ENCODE data around the gene PHF21A. TPM values are rescaled to one million over a fixed set of nuclear protein-coding genes. Genes with fewer than 3 reads are reported as not detected.

PHF21A gene
- total and polyA plus RNA-seq, 2 of the 8 experiments (the other 6 are each of a cell fraction or from before 2014, with no cell fraction given), result 17.6 to 40.3 TPM

DNA sequence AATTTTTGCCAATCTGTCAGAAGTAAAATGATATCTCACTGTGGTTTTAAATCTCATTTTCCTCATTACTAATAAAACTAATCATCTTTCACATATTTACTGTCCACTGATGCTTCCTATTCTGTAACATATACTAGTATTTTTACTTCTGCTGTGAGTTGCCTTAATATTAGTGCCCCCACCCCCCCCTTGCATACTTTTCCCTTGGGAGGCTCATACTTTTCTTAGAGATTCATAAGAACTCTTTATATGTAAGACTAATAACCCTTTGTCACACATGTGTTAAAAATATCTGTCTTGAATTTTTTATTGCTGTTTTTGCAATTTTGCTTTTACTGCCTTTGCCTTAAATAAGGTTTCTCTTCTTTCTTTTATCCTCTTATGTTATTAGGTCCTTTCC lies 87.2 kb downstream of the PHF21A start:
- no peak overlapping the region for H4K5ac ChIP-seq (ENCODE audit: insufficient read length, low read depth, low read length)
- H2BK12ac ChIP-seq (ENCODE audit: low read depth, low read length), result no peak overlapping the region
- POLR2A ChIA-PET (ENCODE audit: partially characterized antibody), result no interaction called here
- H2BK120ac ChIP-seq (replicated peaks; ENCODE audit: low read depth, low read length), result no peak overlapping the region
- no peaks in the 10 kb centered on the region for H3K27me3 ChIP-seq (replicated peaks in 1 of 4; ENCODE audit: control insufficient read depth in 3 of 4, extremely low read depth in 1 of 4, insufficient read depth in 3 of 4, low read length in 3 of 4)
- H2BK5ac ChIP-seq (ENCODE audit: low read depth, low read length), result no peak overlapping the region
- no peak overlapping the region for H2BK15ac ChIP-seq (ENCODE audit: low read length)
- no peak overlapping the region for H3K14ac ChIP-seq (ENCODE audit: insufficient read length)
- H3K23ac ChIP-seq (ENCODE audit: insufficient read length), result no peak overlapping the region
- no peaks in the 10 kb centered on the region; the same call in 1 of the 2 replicates for H3K23me2 ChIP-seq (ENCODE audit: low read depth, low read length)
- H3K27ac ChIP-seq (ENCODE audit: low read depth, low read length), result no peak overlapping the region
- H3K9ac ChIP-seq (replicated peaks in 1 of 4; ENCODE audit: extremely low read depth in 1 of 4, low read depth in 3 of 4, low read length in 3 of 4), result no peak overlapping the region
- FAIRE-seq (no peak), DNase-seq (ENCODE audit: low read depth in 1 of 2, low spot score in 2 of 2) (no peak)
- no peak overlapping the region for H2BK20ac ChIP-seq (ENCODE audit: low read length)
- CTCF ChIA-PET (ENCODE audit: partially characterized antibody), result no interaction called here
- H3K4me2 ChIP-seq (ENCODE audit: insufficient read depth in 1 of 2, low read depth in 2 of 2, low read length in 2 of 2), result no peak overlapping the region
- H2AK5ac ChIP-seq (ENCODE audit: low read depth, low read length), result no peak overlapping the region
- H3K79me1 ChIP-seq (ENCODE audit: low read depth, low read length), result no peaks in the 10 kb centered on the region
- H3K4ac ChIP-seq (replicated peaks; ENCODE audit: insufficient read length, low read depth, low read length), result no peak overlapping the region
- no peak overlapping the region for H3K4me3 ChIP-seq (ENCODE audit: extremely low read depth in 1 of 4, insufficient read depth in 2 of 4, low read depth in 3 of 4, low read length in 4 of 4)
- no peak overlapping the region for H3K18ac ChIP-seq (ENCODE audit: extremely low read depth, low read length)
- H4K20me1 ChIP-seq (replicated peaks in 1 of 2; ENCODE audit: control insufficient read depth in 1 of 2, insufficient read depth in 2 of 2, low read length in 2 of 2), result no peaks in the 10 kb centered on the region
- H2AFZ ChIP-seq (ENCODE audit: low read length), result no peak overlapping the region
- no peak overlapping the region for H4K91ac ChIP-seq (replicated peaks; ENCODE audit: insufficient read length, low read length)
- H3K79me2 ChIP-seq (ENCODE audit: control insufficient read depth in 1 of 2, insufficient read depth in 2 of 2, low read length in 2 of 2), result no peaks in the 10 kb centered on the region
- no peaks in the 10 kb centered on the region for H3K9me3 ChIP-seq (ENCODE audit: insufficient read depth in 2 of 2, low read depth in 1 of 2, low read length in 1 of 2)
- H3K36me3 ChIP-seq (ENCODE audit: control insufficient read depth in 2 of 4, insufficient read depth in 4 of 4, low read length in 3 of 4), result no peaks in the 10 kb centered on the region
- no peak overlapping the region for H3K56ac ChIP-seq (replicated peaks; ENCODE audit: insufficient read length, low read depth, low read length)
- no peak overlapping the region for H4K8ac ChIP-seq (ENCODE audit: extremely low read depth, insufficient read depth, low read length)
- H3K4me1 ChIP-seq (replicated peaks in 1 of 4; ENCODE audit: control insufficient read depth in 3 of 4, insufficient read depth in 4 of 4, low read length in 3 of 4), result peaks cover 0 to 2% (median 0%) of the 10 kb centered on the region in 4 experiments; a peak in 1 of 7 replicates
- TF ChIP-seq SIRT6 (IDR thresholded peaks at IDR 0.05; ENCODE audit: low read length) (no peak), KDM1A (IDR thresholded peaks at IDR 0.05; ENCODE audit: borderline replicate concordance, low read length) (no peak), TAF1 (IDR thresholded peaks at IDR 0.05; ENCODE audit: low read depth, low read length) (no peak), POLR2A (IDR thresholded peaks at IDR 0.05; ENCODE audit: control extremely low read depth in 1 of 2, low read depth in 2 of 2, low read length in 2 of 2) (no peak), JUND (IDR thresholded peaks at IDR 0.05; ENCODE audit: low read length) (no peak), RBBP5 (IDR thresholded peaks at IDR 0.05; ENCODE audit: borderline replicate concordance, low read depth, low read length) (no peak), ASH2L (IDR thresholded peaks at IDR 0.05; ENCODE audit: low read length) (no peak), NRF1 (IDR thresholded peaks at IDR 0.05; ENCODE audit: low read depth, low read length) (no peak), RFX5 (IDR thresholded peaks at IDR 0.05; ENCODE audit: borderline replicate concordance, low read depth, low read length) (no peak), JUN (IDR thresholded peaks at IDR 0.05; ENCODE audit: low read depth, low read length) (no peak), CBX5 (IDR thresholded peaks at IDR 0.05; ENCODE audit: low read depth, low read length) (no peak), SIN3A (conservative IDR thresholded peaks at IDR 0.05 in 1 of 2, IDR thresholded peaks at IDR 0.05 in 1 of 2; ENCODE audit: low read depth in 1 of 2, low read length in 2 of 2) (no peak), KDM4A (IDR thresholded peaks at IDR 0.05; ENCODE audit: low read depth, low read length, severe bottlenecking) (no peak), RXRA (IDR thresholded peaks at IDR 0.05; ENCODE audit: insufficient read depth, low read depth, low read length) (no peak), EZH2 (IDR thresholded peaks at IDR 0.05; ENCODE audit: low read depth, low read length, severe bottlenecking) (no peak), CTBP2 (IDR thresholded peaks at IDR 0.05; ENCODE audit: borderline replicate concordance, insufficient read depth, insufficient read length, low read length) (no peak), CBX8 (IDR thresholded peaks at IDR 0.05; ENCODE audit: borderline replicate concordance, low read depth, low read length) (no peak)
